OCI-LY1 (cell line): ENCODE measurements around the gene TDRD5.

Experiments
- EZH2 ChIP-seq: fragments of 200-600 bp; sonication (generic), shearing (Covaris generic); IDR thresholded peaks from 2 replicates; pipeline ENCODE4 v1.8.0; 2017; ENCODE audit warnings: borderline replicate concordance, mixed run types, mild to moderate bottlenecking, antibody characterized with exemption, low read length, moderate library complexity, mixed read lengths
- TF ChIP-seq, protein P1 (sequence below): fragments of 200-600 bp; sonication (generic), shearing (Covaris generic); IDR thresholded peaks from 2 replicates; pipeline ENCODE4 v1.5.1; 2017; ENCODE audit warnings: mild to moderate bottlenecking, antibody characterized with exemption, low read length, moderate library complexity, mixed read lengths

- TF ChIP-seq, protein P1, sequence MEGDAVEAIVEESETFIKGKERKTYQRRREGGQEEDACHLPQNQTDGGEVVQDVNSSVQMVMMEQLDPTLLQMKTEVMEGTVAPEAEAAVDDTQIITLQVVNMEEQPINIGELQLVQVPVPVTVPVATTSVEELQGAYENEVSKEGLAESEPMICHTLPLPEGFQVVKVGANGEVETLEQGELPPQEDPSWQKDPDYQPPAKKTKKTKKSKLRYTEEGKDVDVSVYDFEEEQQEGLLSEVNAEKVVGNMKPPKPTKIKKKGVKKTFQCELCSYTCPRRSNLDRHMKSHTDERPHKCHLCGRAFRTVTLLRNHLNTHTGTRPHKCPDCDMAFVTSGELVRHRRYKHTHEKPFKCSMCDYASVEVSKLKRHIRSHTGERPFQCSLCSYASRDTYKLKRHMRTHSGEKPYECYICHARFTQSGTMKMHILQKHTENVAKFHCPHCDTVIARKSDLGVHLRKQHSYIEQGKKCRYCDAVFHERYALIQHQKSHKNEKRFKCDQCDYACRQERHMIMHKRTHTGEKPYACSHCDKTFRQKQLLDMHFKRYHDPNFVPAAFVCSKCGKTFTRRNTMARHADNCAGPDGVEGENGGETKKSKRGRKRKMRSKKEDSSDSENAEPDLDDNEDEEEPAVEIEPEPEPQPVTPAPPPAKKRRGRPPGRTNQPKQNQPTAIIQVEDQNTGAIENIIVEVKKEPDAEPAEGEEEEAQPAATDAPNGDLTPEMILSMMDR = no peak
- TF ChIP-seq EZH2 = no peak
These were observed 69.4 kb downstream of the TDRD5 start for GRCh38 chr1:179661018-179661417.
